ENCODE data around the gene RAB33A. TPM values are rescaled to one million over a fixed set of nuclear protein-coding genes. Genes with fewer than 3 reads are reported as not detected.

Gene RAB33A
- 1 to 10 TPM in 1 of 4 donors, under 1 TPM in 1, not detected in 2; 0.93 to 1.2 TPM for total RNA-seq

DNA sequence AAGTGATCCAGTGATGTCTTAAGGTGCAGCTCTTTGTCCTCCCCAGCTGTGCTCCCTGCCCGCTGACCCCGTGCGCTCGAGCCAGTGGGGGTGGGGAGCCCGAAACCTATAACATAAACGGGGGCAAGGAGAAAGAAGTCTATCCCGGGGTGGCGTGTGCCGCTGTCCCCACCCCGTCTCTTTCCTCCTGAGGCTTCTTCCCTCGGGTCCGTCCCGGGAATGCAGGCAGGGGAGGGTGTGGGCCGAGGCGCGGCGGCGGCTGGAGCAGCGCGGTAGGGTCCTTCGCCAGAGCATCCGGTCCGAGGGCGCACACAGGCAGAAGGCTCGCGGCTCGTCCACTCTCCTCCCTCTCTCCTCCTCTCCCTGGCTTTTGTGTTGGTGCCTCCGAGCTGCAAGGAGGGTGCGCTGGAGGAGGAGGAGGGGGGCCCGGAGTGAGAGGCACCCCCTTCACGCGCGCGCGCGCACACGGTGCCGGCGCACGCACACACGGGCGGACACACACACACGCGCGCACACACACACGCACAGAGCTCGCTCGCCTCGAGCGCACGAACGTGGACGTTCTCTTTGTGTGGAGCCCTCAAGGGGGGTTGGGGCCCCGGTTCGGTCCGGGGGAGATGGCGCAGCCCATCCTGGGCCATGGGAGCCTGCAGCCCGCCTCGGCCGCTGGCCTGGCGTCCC, at the start of gene RAB33A:
RAB33A (plus strand) TSS at position 517 of the 681 bp plus-strand sequence; CDS start at position 618, 101 bp downstream.
- Histone ChIP-seq H3K4me3 (peak within 1 kb of the TSS; percentile 49 to 53), H3K36me3 (no peaks in the 10 kb centered on the region), H3K27ac (peak within 1 kb of the TSS in 2 of 4 donors; percentile 34 to 39), H3K27me3 (no peaks in the 10 kb centered on the region), H3K9me3 (no peaks in the 10 kb centered on the region), H3K4me1 (peaks cover 0 to 43% (median 4%) of the 10 kb centered on the region in 3 donors)
- no peak for TF ChIP-seq POLR2A (IDR thresholded peaks at IDR 0.05)
- TF ChIP-seq EP300 (IDR thresholded peaks at IDR 0.05), result no peak
- TF ChIP-seq, protein P1, sequence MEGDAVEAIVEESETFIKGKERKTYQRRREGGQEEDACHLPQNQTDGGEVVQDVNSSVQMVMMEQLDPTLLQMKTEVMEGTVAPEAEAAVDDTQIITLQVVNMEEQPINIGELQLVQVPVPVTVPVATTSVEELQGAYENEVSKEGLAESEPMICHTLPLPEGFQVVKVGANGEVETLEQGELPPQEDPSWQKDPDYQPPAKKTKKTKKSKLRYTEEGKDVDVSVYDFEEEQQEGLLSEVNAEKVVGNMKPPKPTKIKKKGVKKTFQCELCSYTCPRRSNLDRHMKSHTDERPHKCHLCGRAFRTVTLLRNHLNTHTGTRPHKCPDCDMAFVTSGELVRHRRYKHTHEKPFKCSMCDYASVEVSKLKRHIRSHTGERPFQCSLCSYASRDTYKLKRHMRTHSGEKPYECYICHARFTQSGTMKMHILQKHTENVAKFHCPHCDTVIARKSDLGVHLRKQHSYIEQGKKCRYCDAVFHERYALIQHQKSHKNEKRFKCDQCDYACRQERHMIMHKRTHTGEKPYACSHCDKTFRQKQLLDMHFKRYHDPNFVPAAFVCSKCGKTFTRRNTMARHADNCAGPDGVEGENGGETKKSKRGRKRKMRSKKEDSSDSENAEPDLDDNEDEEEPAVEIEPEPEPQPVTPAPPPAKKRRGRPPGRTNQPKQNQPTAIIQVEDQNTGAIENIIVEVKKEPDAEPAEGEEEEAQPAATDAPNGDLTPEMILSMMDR (IDR thresholded peaks at IDR 0.05), result no peak
- TF ChIP-seq POLR2AphosphoS5 (IDR thresholded peaks at IDR 0.05), result no peak
- no CpG with 5 or more reads among the region's 61 CpGs for WGBS, 2 donors (ENCODE audit: low coverage in 1 of 2)
- ATAC-seq, result peak; percentile 18

DNA sequence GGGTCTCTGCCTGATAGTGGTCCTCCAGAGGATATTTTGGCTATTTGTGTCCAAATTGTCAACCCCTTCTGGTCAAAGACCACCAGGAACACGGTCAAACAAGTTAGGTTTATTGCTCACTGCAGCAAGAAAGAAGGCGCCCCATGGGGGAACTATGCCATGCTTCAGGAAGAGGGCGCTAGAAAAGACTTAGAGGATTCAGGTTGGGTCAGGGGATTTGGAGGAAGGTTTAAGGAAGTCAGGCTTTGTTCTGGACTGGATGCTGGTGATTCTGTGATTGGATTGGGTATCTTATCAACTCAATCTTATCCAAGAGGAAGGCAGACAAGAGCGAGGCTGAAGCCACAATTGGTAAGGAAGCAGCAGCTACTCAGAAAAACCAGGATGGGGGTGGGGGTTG, 47.2 kb upstream of the RAB33A start:
- WGBS, 2 donors (ENCODE audit: low coverage in 1 of 2), result 60 to 80% methylated on average over 1 to 4 of the region's 4 CpGs
- Histone ChIP-seq H3K9me3 (no peaks in the 10 kb centered on the region), H3K27ac (peak overlapping the region in 3 of 4 donors; percentile 58 to 64 (median 59)), H3K36me3 (peaks cover 0 to 26% of the 10 kb centered on the region in 2 donors), H3K4me1 (peaks cover 0 to 23% (median 0%) of the 10 kb centered on the region in 3 donors), H3K4me3 (no peak overlapping the region), H3K27me3 (no peaks in the 10 kb centered on the region)
- no peak for ATAC-seq
- TF ChIP-seq POLR2A (IDR thresholded peaks at IDR 0.05) (no peak), POLR2AphosphoS5 (IDR thresholded peaks at IDR 0.05) (no peak), EP300 (IDR thresholded peaks at IDR 0.05) (no peak)
- TF ChIP-seq, protein P1 (IDR thresholded peaks at IDR 0.05), result no peak

DNA sequence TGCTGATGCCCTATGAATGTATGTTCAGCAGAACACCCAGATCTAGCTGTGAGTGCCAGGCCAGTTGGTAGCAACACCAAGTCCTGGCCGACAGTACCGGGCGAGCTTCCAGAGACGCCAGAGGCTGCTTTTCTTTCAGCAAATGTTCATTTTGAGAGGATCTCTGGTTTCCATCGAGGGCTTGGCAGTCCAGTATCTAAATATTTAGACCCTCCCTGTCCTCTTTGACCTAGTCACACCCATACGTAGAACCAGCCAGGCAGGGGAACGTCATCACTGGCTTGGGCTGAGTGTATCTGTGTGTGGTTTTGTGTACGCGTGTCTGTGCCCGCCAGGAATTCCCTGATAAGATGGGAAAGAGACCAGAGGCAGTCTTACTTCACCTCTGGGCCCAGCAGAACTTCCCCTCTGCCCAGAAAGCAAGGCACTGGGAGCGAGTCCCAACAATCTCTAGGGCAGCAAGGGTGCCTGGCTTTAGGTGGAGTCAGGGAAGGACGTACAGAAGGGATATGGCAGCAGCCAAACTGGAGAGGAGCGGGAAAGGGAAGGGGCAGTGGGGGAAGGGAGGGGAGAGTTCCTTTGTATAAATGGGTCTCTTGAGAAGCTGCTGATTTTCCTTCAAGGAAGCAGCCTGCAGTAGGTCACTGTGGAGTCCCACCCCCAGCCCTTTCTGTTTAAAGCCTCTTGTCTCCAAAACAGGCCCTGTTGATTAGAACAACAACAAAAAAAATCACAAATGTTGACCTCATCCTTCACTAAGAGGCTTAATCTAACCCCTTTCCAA, 46.5 kb upstream of the RAB33A start:
- WGBS, 2 donors (ENCODE audit: low coverage in 1 of 2), result 61% methylated on average over 4 of the region's 13 CpGs; no CpG with 5 or more reads in 1 of the 2 donors
- Histone ChIP-seq H3K27ac (peak overlapping the region; percentile 56 to 64 (median 58)), H3K27me3 (no peaks in the 10 kb centered on the region), H3K36me3 (peaks cover 0 to 33% of the 10 kb centered on the region in 2 donors), H3K4me1 (peaks cover 0 to 20% (median 0%) of the 10 kb centered on the region in 3 donors), H3K4me3 (no peak overlapping the region), H3K9me3 (no peaks in the 10 kb centered on the region)
- no peak for TF ChIP-seq EP300 (IDR thresholded peaks at IDR 0.05)
- no peak for TF ChIP-seq POLR2AphosphoS5 (IDR thresholded peaks at IDR 0.05)
- peak; percentile 66 for ATAC-seq

DNA sequence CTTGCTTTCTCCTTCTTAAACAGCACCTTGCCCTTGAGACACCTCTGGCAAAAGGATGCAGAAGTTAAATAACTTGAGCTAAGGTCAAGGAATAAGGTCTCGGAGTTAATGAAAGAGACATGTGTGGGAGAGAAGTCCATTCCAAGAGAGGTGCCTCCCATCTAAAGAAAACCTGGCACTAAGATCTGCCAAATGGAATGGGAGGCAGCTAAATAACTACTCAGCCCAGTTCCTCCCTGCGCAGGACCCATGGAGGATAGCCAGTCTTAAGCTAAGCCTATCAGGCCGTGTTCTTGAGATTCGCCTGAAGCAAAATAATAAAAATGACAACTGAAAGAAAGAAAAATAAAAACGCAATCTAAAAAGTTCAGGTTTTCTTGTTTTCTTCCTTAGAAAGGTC, 40.8 kb upstream of the RAB33A start:
- ATAC-seq, result no peak
- H3K9me3 ChIP-seq, result no peaks in the 10 kb centered on the region
- H3K4me3 ChIP-seq, result no peak overlapping the region
- WGBS, 2 donors (ENCODE audit: low coverage in 1 of 2), result 88 to 92% methylated on average over 4 to 5 of the region's 5 CpGs
- peaks cover 0 to 88% of the 10 kb centered on the region in 2 donors for H3K36me3 ChIP-seq
- H3K27ac ChIP-seq, result no peak overlapping the region
- no peak for TF ChIP-seq POLR2A (IDR thresholded peaks at IDR 0.05)
- no peak for TF ChIP-seq POLR2AphosphoS5 (IDR thresholded peaks at IDR 0.05)
- TF ChIP-seq, protein P1 (IDR thresholded peaks at IDR 0.05), result no peak
- no peak for TF ChIP-seq EP300 (IDR thresholded peaks at IDR 0.05)
- H3K27me3 ChIP-seq, result no peaks in the 10 kb centered on the region
- H3K4me1 ChIP-seq, result peaks cover 0 to 3% (median 0%) of the 10 kb centered on the region in 3 donors

DNA sequence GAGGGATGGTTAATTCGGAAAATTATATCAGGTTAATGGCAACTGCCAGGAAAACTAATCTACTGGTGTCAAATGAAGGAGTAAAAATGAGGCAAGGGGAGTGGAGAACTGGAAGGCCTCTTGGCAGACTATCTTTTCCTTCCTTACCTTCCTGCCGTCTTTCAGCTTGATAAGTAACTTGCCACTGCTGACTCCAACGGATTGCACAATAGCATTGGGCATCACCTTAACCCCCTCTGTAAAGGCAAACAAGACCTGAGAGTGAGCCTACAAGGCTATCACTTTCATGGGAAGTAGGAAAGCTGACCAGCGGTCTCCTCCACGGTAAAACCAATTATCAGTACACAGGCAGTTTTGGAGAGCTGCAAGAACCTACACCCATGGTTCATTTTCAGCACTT, 35.3 kb upstream of the RAB33A start:
- no peak overlapping the region for H3K27ac ChIP-seq
- no peaks in the 10 kb centered on the region for H3K27me3 ChIP-seq
- H3K36me3 ChIP-seq, result peaks cover 0 to 90% of the 10 kb centered on the region in 2 donors
- 74% methylated on average over 3 of the region's 5 CpGs; no CpG with 5 or more reads in 1 of the 2 donors for WGBS, 2 donors (ENCODE audit: low coverage in 1 of 2)
- ATAC-seq, result no peak
- no peaks in the 10 kb centered on the region for H3K4me1 ChIP-seq
- TF ChIP-seq, protein P1 (IDR thresholded peaks at IDR 0.05), result no peak
- TF ChIP-seq POLR2A (IDR thresholded peaks at IDR 0.05) (no peak), POLR2AphosphoS5 (IDR thresholded peaks at IDR 0.05) (no peak), EP300 (IDR thresholded peaks at IDR 0.05) (no peak)
- H3K4me3 ChIP-seq, result no peak overlapping the region
- H3K9me3 ChIP-seq, result no peaks in the 10 kb centered on the region
